Smooth muscle cell of the pulmonary artery (primary cell): ENCODE data around the gene PSMB5. TPM values are rescaled to one million over a fixed set of nuclear protein-coding genes. Genes with fewer than 3 reads are reported as not detected.

ENCODE experiments used
- total RNA-seq: library from RNA; depleted of rRNA; stranded (reverse); fragments of >200 nt; gene quantifications from 2 replicates; pipeline ENCODE4 v1.2.3, GENCODE V29; 2014

Gene PSMB5
- 174 and 207 TPM in 2 replicates for total RNA-seq

DNA sequence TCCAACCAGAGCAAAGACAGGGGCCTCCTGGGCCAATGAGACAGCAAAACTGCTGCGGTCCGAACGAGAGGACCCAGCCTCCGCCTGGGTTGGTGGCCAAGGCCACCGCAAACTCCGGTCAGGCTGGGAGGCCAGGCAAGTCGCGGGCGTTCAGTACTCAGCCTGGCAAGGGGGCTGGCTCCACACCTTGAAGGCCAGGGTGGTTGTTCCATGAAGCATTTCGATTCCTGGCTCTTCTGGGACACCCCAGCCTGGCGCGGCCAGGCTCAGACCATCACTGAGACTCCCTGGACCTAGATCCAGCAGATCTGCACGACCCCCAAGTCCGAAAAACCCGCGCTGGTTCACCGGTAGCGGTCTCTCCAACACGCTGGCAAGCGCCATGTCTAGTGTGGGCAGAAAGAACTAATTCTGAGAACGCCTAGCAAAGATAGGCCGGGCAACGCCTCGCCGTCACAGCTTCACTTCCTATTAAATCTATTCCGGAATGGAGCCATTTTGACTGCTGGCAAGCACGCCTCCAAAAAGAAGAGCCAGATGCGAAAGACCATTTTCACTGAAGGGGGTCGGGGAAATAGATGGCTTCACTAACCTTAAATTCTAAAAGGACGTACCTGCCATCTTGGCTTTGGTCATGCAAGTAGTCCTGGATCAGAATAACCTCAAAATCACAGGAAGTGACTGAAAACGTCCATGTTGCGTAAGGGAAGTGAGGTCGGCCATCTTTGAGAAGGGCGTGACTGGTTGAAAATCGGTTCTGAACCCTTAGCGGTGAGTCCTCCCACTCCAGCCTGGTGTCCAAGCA is at the start of gene PSMB5:
PSMB5 (minus strand) TSS at position 403 of the 805 bp plus-strand sequence; CDS start at position 384, 19 bp downstream.

GRCh38 chr14:23056956-23057756 is 22.5 kb upstream of the PSMB5 start, which contains the start of gene CDH24:
Gene CDH24, minus strand, starts transcription at chr14:23057520. Its CDS starts 1,787 bp downstream, at chr14:23055733.

GRCh38 chr14:23042162-23042965 is 7.7 kb upstream of the PSMB5 start, which contains the start of gene PSMB11:
Gene PSMB11, plus strand, starts transcription at chr14:23042212. Its CDS starts 14 bp downstream, at chr14:23042226.

GRCh38 chr14:23009939-23010726 is 24.6 kb downstream of the PSMB5 start, which contains the start of gene C14orf93:
Gene C14orf93, minus strand, starts transcription at chr14:23010143. Its CDS starts 11,120 bp downstream, at chr14:22999023.

DNA sequence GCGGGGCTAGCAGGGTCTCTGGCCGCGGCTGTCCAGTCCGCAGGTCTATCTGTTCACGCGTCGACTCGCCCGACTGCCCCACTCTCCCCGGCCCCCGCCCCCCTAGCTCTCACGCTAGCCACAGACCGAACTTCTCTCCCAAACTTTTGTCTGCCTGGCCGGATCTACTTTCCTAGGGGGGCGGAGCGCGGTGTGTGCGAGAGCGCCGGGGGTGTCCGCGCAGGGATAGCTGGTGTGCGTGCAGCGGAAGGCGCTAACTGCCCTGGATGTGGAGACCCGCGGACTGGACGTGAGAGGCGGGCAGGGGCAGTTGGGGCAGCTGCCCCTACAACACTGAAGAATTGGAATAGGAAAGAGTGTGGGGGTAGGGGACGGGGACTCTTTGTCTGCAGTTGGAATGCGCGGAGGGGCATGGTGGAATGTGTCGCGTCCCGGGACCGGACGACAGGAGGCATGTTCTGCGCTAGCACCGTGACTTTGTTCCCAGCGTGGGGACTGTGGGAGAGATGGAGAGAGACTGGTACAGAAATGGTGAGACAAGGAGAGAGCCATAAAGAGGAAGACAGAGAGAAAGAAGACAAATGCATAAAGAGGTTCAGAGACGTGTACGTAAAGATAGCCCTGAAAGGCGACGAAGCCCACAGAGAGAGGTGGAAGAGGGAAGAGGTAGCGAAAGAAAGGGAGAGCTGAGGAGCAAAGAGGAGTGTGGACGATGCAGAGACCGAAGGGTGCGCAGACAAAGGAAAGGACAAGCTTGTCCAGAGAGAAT is 52.0 kb downstream of the PSMB5 start, which contains the start of gene AJUBA:
AJUBA (minus strand) TSS at position 75 of the 769 bp plus-strand sequence. CDS start 285 bp downstream, outside the sequence.

Other genes starting within 250 kb of the PSMB5 start
- 3.4 and 34.2 TPM in 2 replicates for gene SLC7A7, start 219.5 kb downstream of the PSMB5 start, total RNA-seq
- gene MRPL52, start 205.0 kb downstream of the PSMB5 start, total RNA-seq, result 27.4 and 27.9 TPM in 2 replicates
- 445 and 1,032 TPM in 2 replicates for gene MMP14, start 198.3 kb downstream of the PSMB5 start, total RNA-seq
- gene LRP10, start 163.2 kb downstream of the PSMB5 start, total RNA-seq, result 262 and 319 TPM in 2 replicates
- 0.07 and 0.13 TPM in 2 replicates for gene REM2, start 151.7 kb downstream of the PSMB5 start, total RNA-seq
- 47.0 and 52.3 TPM in 2 replicates for gene RBM23, start 115.8 kb downstream of the PSMB5 start, total RNA-seq
- gene PRMT5, start 105.5 kb downstream of the PSMB5 start, total RNA-seq, result 47.2 and 51.7 TPM in 2 replicates
- gene HAUS4, start 77.8 kb downstream of the PSMB5 start, total RNA-seq, result 22.2 and 30.2 TPM in 2 replicates
- gene AJUBA, start 52.3 kb downstream of the PSMB5 start, total RNA-seq, result 43.2 and 61.2 TPM in 2 replicates
- 10.2 and 12.7 TPM in 2 replicates for gene C14orf93, start 24.8 kb downstream of the PSMB5 start, total RNA-seq
- not detected in 2 replicates for gene PSMB11, start 7.3 kb upstream of the PSMB5 start, total RNA-seq
- gene CDH24, start 22.6 kb upstream of the PSMB5 start, total RNA-seq, result 5.0 and 5.1 TPM in 2 replicates
- 67.6 and 71.1 TPM in 2 replicates for gene ACIN1, start 60.2 kb upstream of the PSMB5 start, total RNA-seq
- gene C14orf119, start 60.6 kb upstream of the PSMB5 start, total RNA-seq, result 58.3 and 60.9 TPM in 2 replicates
- gene CIROP, start 70.1 kb upstream of the PSMB5 start, total RNA-seq, result 0.13 TPM in 1 of 2 replicates, not detected in the other
- gene CEBPE, start 84.4 kb upstream of the PSMB5 start, total RNA-seq, result not detected in 2 replicates
- 8.0 and 8.6 TPM in 2 replicates for gene SLC7A8, start 148.8 kb upstream of the PSMB5 start, total RNA-seq
- not detected in 2 replicates for gene RNF212B, start 203.0 kb upstream of the PSMB5 start, total RNA-seq